ENCODE data around the gene SCAMP1.
"Not testable (repeated sequence)": the region's sequence is repeated elsewhere in the genome, so short reads cannot be mapped to it uniquely, and the experiment has no call there.

SCAMP1 gene

GRCh38 chr5:78377056-78377717 lies 16.8 kb downstream of the SCAMP1 start (continued):
- TF ChIP-seq, protein P1, sequence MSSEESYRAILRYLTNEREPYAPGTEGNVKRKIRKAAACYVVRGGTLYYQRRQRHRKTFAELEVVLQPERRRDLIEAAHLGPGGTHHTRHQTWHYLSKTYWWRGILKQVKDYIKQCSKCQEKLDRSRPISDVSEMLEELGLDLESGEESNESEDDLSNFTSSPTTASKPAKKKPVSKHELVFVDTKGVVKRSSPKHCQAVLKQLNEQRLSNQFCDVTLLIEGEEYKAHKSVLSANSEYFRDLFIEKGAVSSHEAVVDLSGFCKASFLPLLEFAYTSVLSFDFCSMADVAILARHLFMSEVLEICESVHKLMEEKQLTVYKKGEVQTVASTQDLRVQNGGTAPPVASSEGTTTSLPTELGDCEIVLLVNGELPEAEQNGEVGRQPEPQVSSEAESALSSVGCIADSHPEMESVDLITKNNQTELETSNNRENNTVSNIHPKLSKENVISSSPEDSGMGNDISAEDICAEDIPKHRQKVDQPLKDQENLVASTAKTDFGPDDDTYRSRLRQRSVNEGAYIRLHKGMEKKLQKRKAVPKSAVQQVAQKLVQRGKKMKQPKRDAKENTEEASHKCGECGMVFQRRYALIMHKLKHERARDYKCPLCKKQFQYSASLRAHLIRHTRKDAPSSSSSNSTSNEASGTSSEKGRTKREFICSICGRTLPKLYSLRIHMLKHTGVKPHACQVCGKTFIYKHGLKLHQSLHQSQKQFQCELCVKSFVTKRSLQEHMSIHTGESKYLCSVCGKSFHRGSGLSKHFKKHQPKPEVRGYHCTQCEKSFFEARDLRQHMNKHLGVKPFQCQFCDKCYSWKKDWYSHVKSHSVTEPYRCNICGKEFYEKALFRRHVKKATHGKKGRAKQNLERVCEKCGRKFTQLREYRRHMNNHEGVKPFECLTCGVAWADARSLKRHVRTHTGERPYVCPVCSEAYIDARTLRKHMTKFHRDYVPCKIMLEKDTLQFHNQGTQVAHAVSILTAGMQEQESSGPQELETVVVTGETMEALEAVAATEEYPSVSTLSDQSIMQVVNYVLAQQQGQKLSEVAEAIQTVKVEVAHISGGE (tag by site-specific recombination; conservative IDR thresholded peaks at IDR 0.05; ENCODE audit: low read depth), result no peak
- TF ChIP-seq MZF1 (tag by site-specific recombination; IDR thresholded peaks at IDR 0.05; ENCODE audit: borderline replicate concordance), result peak; percentile 78; the same call in 1 of the 2 replicates
- TF ChIP-seq ZNF335 (tag by site-specific recombination; conservative IDR thresholded peaks at IDR 0.05), result 0 out of 2 replicates have a peak, but pooled peaks have one; percentile 13
- TF ChIP-seq ZBTB20 (tag by site-specific recombination; IDR thresholded peaks at IDR 0.05), result 0 out of 2 replicates have a peak, but pooled peaks have one; percentile 15
- TF ChIP-seq ZNF2 (tag by site-specific recombination; IDR thresholded peaks at IDR 0.05), result no peak
- TF ChIP-seq, protein P2, sequence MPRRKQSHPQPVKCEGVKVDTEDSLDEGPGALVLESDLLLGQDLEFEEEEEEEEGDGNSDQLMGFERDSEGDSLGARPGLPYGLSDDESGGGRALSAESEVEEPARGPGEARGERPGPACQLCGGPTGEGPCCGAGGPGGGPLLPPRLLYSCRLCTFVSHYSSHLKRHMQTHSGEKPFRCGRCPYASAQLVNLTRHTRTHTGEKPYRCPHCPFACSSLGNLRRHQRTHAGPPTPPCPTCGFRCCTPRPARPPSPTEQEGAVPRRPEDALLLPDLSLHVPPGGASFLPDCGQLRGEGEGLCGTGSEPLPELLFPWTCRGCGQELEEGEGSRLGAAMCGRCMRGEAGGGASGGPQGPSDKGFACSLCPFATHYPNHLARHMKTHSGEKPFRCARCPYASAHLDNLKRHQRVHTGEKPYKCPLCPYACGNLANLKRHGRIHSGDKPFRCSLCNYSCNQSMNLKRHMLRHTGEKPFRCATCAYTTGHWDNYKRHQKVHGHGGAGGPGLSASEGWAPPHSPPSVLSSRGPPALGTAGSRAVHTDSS (tag by site-specific recombination; IDR thresholded peaks at IDR 0.05), result no peak
- no peak for TF ChIP-seq ZNF302 (tag by site-specific recombination; IDR thresholded peaks at IDR 0.05; ENCODE audit: low read depth)

DNA sequence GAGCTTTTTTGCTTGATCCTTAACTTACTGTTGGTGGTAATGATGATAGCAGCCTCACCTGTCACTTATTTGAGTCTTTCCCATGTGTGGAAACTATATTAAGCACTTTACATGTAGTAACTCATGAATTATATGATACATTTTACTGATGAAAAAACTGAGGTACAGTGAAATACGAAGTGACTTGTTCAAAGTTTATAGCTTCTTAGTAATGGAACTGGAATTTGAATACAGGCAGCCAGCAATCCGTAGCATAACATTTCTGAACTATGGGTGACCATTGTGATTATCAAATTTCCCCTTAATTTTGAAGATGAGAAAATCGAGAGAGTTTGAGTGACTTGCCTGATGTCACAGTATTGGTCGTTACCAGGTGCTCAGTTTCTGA lies 17.3 kb downstream of the SCAMP1 start:
- no peak for TF ChIP-seq ZNF623 (tag by site-specific recombination; IDR thresholded peaks at IDR 0.05)
- no peak overlapping the region for H3K4me3 ChIP-seq (ENCODE audit: low read depth, low read length)
- H3K4me1 ChIP-seq (ENCODE audit: control insufficient read depth, insufficient read depth, low read length), result peaks cover 29% of the 10 kb centered on the region
- CTCF ChIA-PET, result interaction anchor here (0.6 to 1.1 kb wide), 2 partner anchors 17 to 18 kb away, joined by 3 read pairs; partner anchors contain the start of gene SCAMP1
- H3K27ac ChIP-seq (ENCODE audit: extremely low read depth, low read depth, low read length), result no peak overlapping the region
- POLR2A ChIA-PET, result interaction anchor here (1.1 kb wide), 1 partner anchor 17 kb away, joined by 3 read pairs; the partner anchor contains the start of gene SCAMP1
- H3K9me3 ChIP-seq (ENCODE audit: control insufficient read depth, insufficient read depth, low read depth, low read length), result no peaks in the 10 kb centered on the region
- peaks cover 0 to 3% of the 10 kb centered on the region in 2 experiments; a peak in 1 of 3 replicates for H3K36me3 ChIP-seq (ENCODE audit: control insufficient read depth in 2 of 2, insufficient read depth in 1 of 2, low read length in 2 of 2)

GRCh38 chr5:78387468-78388153 lies 27.2 kb downstream of the SCAMP1 start:
- no peaks in the 10 kb centered on the region; the same call in 1 of the 2 replicates for H3K9me3 ChIP-seq (ENCODE audit: control insufficient read depth, insufficient read depth, low read depth, low read length)
- no peaks in the 10 kb centered on the region; the same call in 1 of the 2 replicates for H3K4me1 ChIP-seq (ENCODE audit: control insufficient read depth, insufficient read depth, low read length)
- H3K27ac ChIP-seq (ENCODE audit: extremely low read depth, low read depth, low read length), result no peak overlapping the region
- CTCF ChIA-PET, result interaction anchor here (0.7 kb wide), 1 partner anchor 67 kb away, joined by 4 read pairs; no protein-coding TSS in a partner anchor
- POLR2A ChIA-PET, result no interaction called here
- 0 out of 2 replicates have a peak, but pooled peaks have one; percentile 39 for TF ChIP-seq ZNF350 (tag by site-specific recombination; IDR thresholded peaks at IDR 0.05)
- TF ChIP-seq REST (tag by site-specific recombination; IDR thresholded peaks at IDR 0.05), result no peak
- peak; percentile 52; the same call in 1 of the 2 replicates for TF ChIP-seq MZF1 (tag by site-specific recombination; IDR thresholded peaks at IDR 0.05; ENCODE audit: borderline replicate concordance)
- H3K36me3 ChIP-seq (ENCODE audit: control insufficient read depth in 2 of 2, insufficient read depth in 1 of 2, low read length in 2 of 2), result peaks cover 3% of the 10 kb centered on the region in 2 experiments; a peak in 2 of 3 replicates
- H3K4me3 ChIP-seq (ENCODE audit: low read depth, low read length), result no peak overlapping the region

DNA sequence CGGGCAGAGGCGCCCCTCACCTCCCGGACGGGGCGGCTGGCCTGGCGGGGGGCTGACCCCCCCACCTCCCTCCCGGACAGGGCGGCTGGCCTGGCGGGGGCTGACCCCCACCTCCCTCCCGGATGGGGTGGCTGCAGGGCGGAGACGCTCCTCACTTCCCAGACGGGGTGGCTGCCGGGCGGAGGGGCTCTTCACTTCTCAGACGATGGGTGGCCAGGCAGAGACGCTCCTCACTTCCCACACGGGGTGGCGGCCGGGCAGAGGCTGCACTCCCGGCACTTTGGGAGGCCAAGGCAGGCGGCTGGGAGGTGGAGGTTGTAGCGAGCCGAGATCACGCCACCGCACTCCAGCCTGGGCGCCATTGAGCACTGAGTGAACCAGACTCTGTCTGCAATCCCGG lies 30.9 kb downstream of the SCAMP1 start:
- H3K4me3 ChIP-seq (ENCODE audit: low read depth, low read length); H3K36me3 ChIP-seq (ENCODE audit: control insufficient read depth in 2 of 2, insufficient read depth in 1 of 2, low read length in 2 of 2); POLR2A ChIA-PET; CTCF ChIA-PET; H3K27ac ChIP-seq (ENCODE audit: extremely low read depth, low read depth, low read length); H3K9me3 ChIP-seq (ENCODE audit: control insufficient read depth, insufficient read depth, low read depth, low read length); H3K4me1 ChIP-seq (ENCODE audit: control insufficient read depth, insufficient read depth, low read length): not testable (repeated sequence)
